LHCN-M2 (cell line): Measurements from ENCODE around the gene OR52E4. TPM values are rescaled to one million over a fixed set of nuclear protein-coding genes. Genes with fewer than 3 reads are reported as not detected.

Source experiments
- DNase-seq: peaks from one replicate; pipeline ENCODE4 v3.0.0-alpha.2; 2012; ENCODE audit warnings: low read depth
- polyA plus RNA-seq: library from polyadenylated mRNA; unstranded; fragments of >200 nt; gene quantifications from one replicate; pipeline ENCODE4 v1.2.1, GENCODE V29; 2012; ENCODE audit warnings: missing spikeins
- total RNA-seq: library from RNA; depleted of rRNA; stranded (reverse); fragments of >200 nt; gene quantifications from 2 replicates; pipeline ENCODE4 v1.2.3, GENCODE V29; 2014; rRNA removed

OR52E4 gene
- not detected in 2 replicates for total RNA-seq
- polyA plus RNA-seq: not detected

GRCh38 chr11:5880329-5880728 lies at the start of gene OR52E4:
Gene OR52E4, plus strand, starts transcription at chr11:5880629. Its CDS starts 3,664 bp downstream, at chr11:5884293.
- DNase-seq: no peak

DNA sequence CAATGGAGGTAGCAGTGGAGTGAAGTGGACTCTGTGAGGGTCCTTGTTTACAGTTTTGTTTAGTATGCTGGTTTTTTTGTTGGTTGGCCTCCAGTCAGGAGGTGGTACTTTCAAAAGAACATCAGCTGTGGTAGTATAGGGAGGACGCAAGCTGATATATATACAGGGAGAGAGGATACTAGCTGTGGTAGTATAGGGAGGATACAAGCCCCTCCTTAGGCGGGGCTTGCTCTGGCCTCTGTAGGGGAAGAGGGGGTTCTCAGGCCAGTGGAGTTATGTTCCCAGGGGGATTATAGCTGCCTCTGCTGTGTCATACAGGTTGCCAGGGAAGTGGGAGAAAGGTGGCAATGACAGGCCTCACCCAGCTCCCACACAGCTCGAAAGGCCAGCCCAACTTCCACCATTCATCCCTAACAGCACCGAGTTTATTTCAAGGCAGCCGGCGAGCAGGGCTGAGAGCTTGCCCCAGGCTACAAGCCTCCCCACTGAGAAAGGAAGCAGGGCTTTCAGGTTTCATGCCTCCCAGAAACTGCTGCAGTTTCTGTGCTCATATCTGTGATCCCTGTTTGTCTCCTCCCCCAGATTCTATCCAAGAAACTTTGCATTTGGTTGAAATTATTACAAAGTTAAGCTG lies 49.1 kb upstream of the OR52E4 start:
- DNase-seq: no peak

- DNase-seq: no peak
Observed at GRCh38 chr11:5833446-5833845, 47.0 kb upstream of the OR52E4 start.

DNA sequence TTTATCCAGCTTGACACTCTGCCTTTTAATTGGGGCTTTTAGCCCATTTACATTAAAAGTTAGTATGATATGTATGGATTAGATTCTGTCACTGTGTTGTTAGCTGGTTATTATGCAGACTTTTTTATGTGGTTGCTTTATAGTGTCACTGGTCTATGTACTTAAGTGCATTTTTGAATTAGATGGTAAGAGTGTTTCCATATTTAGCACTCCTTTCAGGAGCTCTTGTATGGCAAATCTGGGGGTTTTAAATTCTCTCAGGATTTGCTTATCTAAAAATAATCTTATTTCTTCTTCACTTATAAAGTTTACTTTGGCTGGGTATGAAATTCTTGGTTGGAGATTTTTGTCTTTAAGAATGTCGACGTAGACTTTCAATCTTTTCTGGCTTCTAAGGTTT lies 42.7 kb upstream of the OR52E4 start:
- DNase-seq: no peak

DNA sequence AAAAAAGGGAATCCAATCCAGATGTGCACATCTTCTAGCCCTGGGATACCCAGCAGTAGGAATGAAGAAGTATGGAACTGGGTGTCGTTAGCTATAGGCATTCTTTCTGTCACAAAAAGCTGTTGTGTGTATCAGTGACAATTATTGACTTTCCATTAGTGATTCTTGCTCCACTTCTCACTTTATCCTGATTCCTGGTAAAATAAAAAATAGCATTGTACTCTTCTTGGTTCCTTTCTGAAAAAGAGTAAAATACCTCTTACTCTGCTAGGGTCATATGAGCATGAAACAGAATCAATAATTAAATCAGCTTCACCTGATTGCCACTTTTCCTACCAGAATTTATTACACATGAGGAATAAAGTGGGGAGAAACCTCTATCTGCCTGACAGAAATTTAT lies 38.6 kb upstream of the OR52E4 start, which contains the start of gene OR52E6:
Gene OR52E6 (minus strand): TSS at position 101 of the 400 bp plus-strand sequence. CDS start 0 bp downstream, at position 101.
- no peak for DNase-seq

DNA sequence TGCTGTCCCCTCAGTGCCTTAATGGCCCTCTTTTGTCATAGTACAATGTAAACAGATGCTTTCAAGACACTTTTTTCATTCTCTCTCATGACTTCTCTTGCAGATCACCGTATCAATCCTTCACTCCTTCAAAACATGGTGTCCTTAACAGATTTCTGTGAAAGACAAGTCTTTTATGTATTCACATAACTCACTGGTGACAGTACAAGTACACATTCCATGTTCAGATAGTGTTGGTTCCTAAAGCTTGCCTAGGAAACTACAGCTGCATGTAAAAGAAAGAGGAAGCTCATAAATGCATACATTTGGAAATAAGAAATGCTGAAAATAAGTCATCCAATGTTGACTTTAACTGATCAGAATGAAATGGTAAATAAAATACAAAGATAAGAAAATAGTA lies 33.7 kb upstream of the OR52E4 start:
- no peak for DNase-seq

DNA sequence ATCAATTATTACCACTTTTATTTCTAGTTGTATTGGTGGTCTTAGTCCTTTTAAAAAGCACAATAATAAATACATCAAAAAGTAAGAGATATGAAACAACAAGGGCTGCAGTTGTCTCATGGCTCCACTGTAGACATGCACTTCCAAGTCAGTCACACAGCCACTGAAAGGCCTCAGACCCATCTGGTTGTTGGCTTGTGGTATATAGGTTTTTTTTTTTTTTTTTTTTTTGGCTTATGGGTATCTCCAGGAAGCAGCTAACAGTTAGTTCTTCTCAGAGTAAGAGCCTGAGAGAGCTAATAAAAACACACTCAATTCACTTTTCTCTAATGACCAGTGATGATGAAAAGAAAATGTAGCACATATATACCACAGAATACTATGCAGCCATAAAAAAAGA lies 32.7 kb upstream of the OR52E4 start:
- DNase-seq: no peak

- DNase-seq: no peak
Observed at GRCh38 chr11:5851002-5851401, 29.4 kb upstream of the OR52E4 start.

DNA sequence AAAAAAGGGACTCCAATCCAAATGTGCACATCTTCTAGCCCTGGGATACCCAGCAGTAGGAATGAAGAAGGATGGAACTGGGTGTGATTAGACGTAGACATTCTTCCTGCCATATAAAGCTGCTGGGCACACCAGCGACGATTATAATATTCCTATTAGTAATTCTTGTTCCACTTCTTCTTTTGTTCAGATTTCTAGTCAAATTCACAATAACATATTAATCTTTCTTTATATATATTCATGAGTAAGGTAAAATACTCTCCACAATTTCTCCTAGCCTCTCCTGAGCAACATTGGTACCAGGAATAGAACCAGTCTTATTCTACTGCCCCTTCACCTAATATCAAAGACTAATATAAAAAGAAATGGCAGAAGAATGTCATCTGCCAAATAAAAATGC lies 22.8 kb upstream of the OR52E4 start, which contains the start of gene OR52E8:
Gene OR52E8 (minus strand): TSS at position 101 of the 400 bp plus-strand sequence. CDS start 0 bp downstream, at position 101.
- no peak for DNase-seq

GRCh38 chr11:5865826-5866225 lies 14.6 kb upstream of the OR52E4 start:
- DNase-seq: no peak

DNA sequence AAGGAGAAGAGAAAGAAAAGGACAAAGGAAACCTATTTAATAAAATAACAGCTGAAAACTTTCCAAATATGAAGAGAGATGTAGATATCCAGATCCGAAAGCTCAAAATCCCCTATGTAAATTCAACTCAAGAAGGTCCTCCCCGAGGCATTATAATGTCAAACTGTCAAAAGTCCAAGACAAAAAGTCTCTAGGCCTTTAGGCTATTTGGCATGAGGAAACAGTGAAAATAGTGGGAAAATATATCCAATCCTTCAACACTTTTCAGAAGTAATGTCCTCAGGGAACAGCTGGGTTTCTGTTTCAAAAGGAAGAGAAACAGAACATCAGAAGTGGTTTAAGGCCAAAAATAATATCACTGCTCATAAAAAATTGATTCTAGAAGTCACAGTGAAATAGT lies 1.9 kb upstream of the OR52E4 start:
- no peak for DNase-seq

- no peak for DNase-seq
Observed at GRCh38 chr11:5881756-5882155, 1.3 kb downstream of the OR52E4 start.

DNA sequence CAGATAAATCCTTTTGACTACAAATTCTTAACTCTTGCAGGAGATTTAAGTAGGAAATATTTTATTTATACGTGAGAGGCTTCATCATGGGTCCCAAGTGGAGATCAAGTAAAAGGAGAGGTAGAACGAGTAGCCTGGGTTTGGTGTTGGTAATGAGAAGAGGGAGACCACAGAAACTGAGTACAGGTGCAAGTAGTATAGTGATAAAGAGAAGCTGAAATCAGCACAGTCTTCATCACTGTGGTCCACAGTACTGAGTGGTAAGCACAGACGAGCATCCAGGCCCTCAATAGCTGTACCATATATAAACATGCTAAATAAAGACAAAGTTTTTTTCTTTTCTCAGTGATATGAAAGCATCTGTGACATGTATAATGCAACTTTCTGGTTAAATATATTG lies 6.7 kb downstream of the OR52E4 start:
- no peak for DNase-seq

- no peak for DNase-seq
Observed at GRCh38 chr11:5887661-5888060, 7.2 kb downstream of the OR52E4 start.

- peak; percentile 6 for DNase-seq
Observed at GRCh38 chr11:5891216-5891800, 10.9 kb downstream of the OR52E4 start.

- no peak for DNase-seq
Observed at GRCh38 chr11:5892908-5893307, 12.5 kb downstream of the OR52E4 start, which contains the start of gene OR52E5. Gene OR52E5, plus strand, starts transcription at chr11:5893208. Its CDS starts 7,569 bp downstream, at chr11:5900777.

- DNase-seq: no peak
Observed at GRCh38 chr11:5899534-5899933, 19.1 kb downstream of the OR52E4 start.

DNA sequence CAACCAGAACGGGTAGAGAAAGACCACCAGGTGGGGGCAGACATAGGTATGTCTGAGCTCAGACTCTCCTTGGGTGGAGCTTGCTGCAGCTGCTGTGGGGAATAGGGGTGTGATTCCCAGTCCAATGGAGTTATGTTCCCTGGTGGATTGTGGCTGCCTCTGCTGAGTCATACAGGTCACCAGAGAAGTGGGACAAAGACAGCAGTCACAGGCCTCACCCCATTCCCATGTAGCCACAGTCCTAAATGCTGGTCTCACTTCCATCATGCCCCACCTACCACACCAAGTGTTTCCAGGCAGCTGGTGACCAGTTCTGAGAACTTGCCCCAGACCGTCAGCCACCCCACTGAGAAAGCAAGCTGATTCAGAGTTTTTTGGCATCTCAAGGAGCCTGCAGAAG lies 30.1 kb downstream of the OR52E4 start:
- DNase-seq: peak; percentile 1

GRCh38 chr11:5922749-5923426 lies 42.5 kb downstream of the OR52E4 start:
- no peak for DNase-seq

- no peak for DNase-seq
Observed at GRCh38 chr11:5923427-5923776, 43.0 kb downstream of the OR52E4 start.

DNA sequence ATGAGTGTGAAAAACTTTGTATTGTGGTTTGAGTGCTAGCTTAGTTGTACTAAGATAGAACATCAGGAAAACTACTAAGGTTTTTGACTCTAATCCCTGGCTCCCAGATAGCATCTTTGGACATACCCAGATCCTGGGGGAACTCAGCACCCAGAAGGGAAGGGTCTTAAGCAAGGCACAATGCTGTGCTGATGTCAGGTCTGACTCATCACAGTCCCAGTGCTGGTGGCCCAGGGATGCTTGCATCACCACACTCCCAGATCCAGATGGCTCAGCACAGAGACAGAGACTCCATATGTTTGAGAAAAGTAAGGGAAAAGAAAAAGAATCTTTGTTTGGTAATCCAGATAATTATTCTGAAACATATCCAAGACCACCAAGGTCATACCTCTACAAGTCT lies 43.4 kb downstream of the OR52E4 start:
- DNase-seq: no peak

DNA sequence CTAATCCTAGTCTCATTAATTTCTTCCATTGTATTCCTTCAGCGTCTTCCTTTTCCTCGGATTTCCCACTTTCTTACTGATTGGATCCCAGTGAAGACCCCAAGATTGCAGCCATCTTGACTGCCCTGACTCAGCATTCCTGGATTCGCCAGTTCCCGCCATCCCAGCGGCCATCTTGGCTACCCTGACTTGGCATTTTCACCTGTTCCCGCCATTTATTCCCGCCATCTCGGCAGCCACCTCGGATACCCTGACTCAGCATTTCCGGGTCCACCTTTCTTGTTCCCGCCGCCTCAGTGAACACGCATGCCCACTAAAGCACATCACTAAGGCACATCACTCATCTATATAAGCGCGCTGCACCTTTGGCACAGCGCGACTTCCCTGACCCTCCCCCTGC lies 47.8 kb downstream of the OR52E4 start:
- DNase-seq: no peak

DNA sequence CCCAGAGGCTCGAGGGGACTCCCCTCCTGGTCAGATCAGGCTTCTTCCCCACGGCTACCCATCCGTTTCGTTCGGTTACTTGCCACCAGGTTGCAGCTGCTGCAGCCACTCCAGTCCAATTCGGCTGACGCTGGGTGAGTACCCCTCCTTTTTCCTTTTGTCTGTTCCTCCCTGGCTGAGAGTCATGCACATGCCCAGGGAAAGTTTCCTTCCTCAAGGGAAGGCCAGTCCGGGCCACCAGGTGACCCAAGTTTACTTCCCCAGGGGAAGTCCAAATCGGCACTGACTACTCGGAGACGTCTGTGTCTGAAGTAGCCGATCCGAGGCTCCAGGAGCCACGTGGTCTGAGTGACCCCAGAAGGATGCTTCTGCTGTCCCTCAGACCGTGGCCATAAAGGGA lies 48.4 kb downstream of the OR52E4 start:
- DNase-seq: no peak
